Measurements from ENCODE around the gene FRMD3.

GRCh38 chr9:83511051-83511450, 27.1 kb downstream of the FRMD3 start:
- TF ChIP-seq NFIC (IDR thresholded peaks at IDR 0.05) (no peak), RAD21 (IDR thresholded peaks at IDR 0.05; ENCODE audit: low read depth) (no peak), CREB1 (IDR thresholded peaks at IDR 0.05; ENCODE audit: low read depth) (no peak), TEAD4 (IDR thresholded peaks at IDR 0.05) (no peak), EP300 (IDR thresholded peaks at IDR 0.05; ENCODE audit: borderline replicate concordance) (no peak), TCF12 (IDR thresholded peaks at IDR 0.05; ENCODE audit: low read depth) (no peak), ZBTB7A (IDR thresholded peaks at IDR 0.05; ENCODE audit: low read depth) (no peak), FOXM1 (IDR thresholded peaks at IDR 0.05; ENCODE audit: borderline replicate concordance, low read depth) (no peak)
